Astrocyte of the cerebellum (primary cell): ENCODE data around the gene THEM5.

ENCODE experiments used
- DNase-seq: peaks from one replicate; pipeline ENCODE4 v3.0.0-alpha.2; 2011; ENCODE audit warnings: low read depth
- H3K4me3 ChIP-seq: 2 replicates; pipeline ENCODE4 v1.5.1; 2011; ENCODE audit warnings: mild to moderate bottlenecking, low read depth, low read length, moderate library complexity
- CTCF ChIP-seq: IDR thresholded peaks from 2 replicates; pipeline ENCODE4 v1.5.1; 2012; ENCODE audit warnings: low read length, low read depth, moderate library complexity, mild to moderate bottlenecking; ENCODE audit errors: missing control alignments
- in situ Hi-C: cut with HindIII; loops from 2 replicates; pipeline ENCODE4 v1.10.0; 2017; ENCODE audit warnings: low sequenced_read_pairs

The THEM5 gene

GRCh38 chr1:151839457-151840403 is 13.8 kb downstream of the THEM5 start, which contains the start of gene C2CD4D:
Gene C2CD4D, minus strand, starts transcription at chr1:151839820. Its CDS starts 831 bp downstream, at chr1:151838989.
- TF ChIP-seq CTCF: no peak
- DNase-seq: no peak
- in situ Hi-C loops: no loop called here
- H3K4me3 ChIP-seq: peak within 1 kb of the TSS; percentile 19

DNA sequence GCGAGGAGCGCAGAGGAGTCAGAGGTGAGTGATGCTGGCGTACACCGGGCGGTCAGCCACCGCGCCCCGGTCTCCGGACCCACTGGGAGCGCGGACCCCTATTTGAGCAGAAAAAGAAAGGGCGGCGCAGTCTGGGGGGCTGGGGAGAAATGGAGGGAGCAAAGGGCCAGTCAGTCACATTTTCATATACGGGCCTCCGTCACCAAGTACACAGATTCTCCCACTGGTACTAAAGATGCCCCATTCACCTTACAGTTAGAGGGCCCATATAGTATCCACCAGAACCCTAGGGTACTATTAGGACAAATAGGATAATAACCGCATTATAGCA is 14.5 kb downstream of the THEM5 start:
- in situ Hi-C loops: no loop called here
- H3K4me3 ChIP-seq: no peak overlapping the region
- TF ChIP-seq CTCF: no peak
- no peak for DNase-seq

- TF ChIP-seq CTCF: no peak
- H3K4me3 ChIP-seq: peak overlapping the region; percentile 19
- in situ Hi-C loops: no loop called here
- DNase-seq: no peak
Measured at GRCh38 chr1:151838222-151839081, 15.1 kb downstream of the THEM5 start.

DNA sequence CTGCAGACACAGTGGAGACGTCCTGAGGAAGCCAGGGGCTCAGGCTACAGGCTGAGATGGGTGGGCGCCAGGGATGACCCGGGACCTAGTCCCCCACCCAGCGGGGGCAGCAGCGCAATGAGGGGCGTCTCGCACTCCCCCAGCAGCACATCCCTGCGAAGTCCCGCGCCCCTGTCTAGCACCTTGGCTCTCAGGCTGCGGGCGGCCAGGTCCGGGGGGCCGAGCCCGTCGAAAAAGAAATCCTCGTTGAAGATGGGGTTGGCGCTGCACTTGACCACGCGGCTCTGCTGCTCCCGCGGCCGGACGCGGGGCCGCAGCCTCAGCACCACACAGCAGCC is 15.7 kb downstream of the THEM5 start:
- H3K4me3 ChIP-seq: no peak overlapping the region
- in situ Hi-C loops: no loop called here
- no peak for DNase-seq
- no peak for TF ChIP-seq CTCF

DNA sequence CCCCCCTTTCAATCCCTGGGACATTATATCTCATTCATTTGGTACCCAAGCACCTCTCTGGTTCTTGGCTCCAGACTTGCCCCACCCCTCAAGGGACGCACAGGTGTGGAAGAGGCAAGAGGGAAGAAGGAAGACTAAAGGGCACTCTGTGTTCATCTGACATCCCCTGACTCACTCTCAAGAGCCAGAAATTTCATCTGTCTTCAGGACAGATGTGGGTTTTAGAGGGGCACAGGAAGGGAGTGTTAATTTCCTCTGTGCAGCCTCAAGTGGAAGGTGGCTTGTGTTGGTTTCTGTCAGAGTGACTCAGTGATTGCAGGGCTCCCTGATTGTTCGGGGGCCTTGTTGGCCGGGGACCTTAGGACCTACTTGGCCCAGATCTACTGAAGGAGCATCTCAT is 16.3 kb downstream of the THEM5 start:
- H3K4me3 ChIP-seq: no peak overlapping the region
- in situ Hi-C loops: no loop called here
- no peak for DNase-seq
- TF ChIP-seq CTCF: no peak

GRCh38 chr1:151835596-151835995 is 17.9 kb downstream of the THEM5 start:
- in situ Hi-C loops: no loop called here
- TF ChIP-seq CTCF: no peak
- DNase-seq: no peak
- no peak overlapping the region for H3K4me3 ChIP-seq
